Measurements from ENCODE around the gene GOLGA6L10.
"Not testable (repeated sequence)": the region's sequence is repeated elsewhere in the genome, so short reads cannot be mapped to it uniquely, and the experiment has no call there.

- TF ChIP-seq CTCF (IDR thresholded peaks at IDR 0.05; ENCODE audit: insufficient read depth, low read depth, low read length); EZH2 (IDR thresholded peaks at IDR 0.05; ENCODE audit: insufficient read depth, low read length): not testable (repeated sequence)
Measured at GRCh38 chr15:82316247-82317090, 32.8 kb downstream of the GOLGA6L10 start.

Measured in astrocyte (in vitro differentiated cells and primary cell).